Caco-2 (cell line): ENCODE results near the gene MAP1A. TPM values are rescaled to one million over a fixed set of nuclear protein-coding genes. Genes with fewer than 3 reads are reported as not detected.
"Not testable (repeated sequence)": the region's sequence is repeated elsewhere in the genome, so short reads cannot be mapped to it uniquely, and the experiment has no call there.

Source experiments
- BruUV-seq: library from RNA; stranded (reverse); fragments of 400-500 nt; replicated peaks from 2 replicates; lab custom pipeline; 2021; lab: Mats Ljungman, UMichigan
- CTCF ChIA-PET: fragments of 300-600 bp; sonication (Branson Sonifier 250); formaldehyde crosslinking; loops from one replicate; lab custom pipeline; 2022; ENCODE audit warnings: antibody characterized with exemption; lab: Charles Lee
- POLR2A ChIA-PET: fragments of 300-600 bp; sonication (Branson Sonifier 250); formaldehyde crosslinking; loops from one replicate; lab custom pipeline; 2022; ENCODE audit warnings: antibody characterized with exemption; lab: Charles Lee
- DNase-seq, 2 experiments: peaks; one replicate each; pipeline versions ENCODE4 v3.0.0 to v3.0.0-alpha.2; 2020 to 2022
- H3K27me3 ChIP-seq: replicated peaks from 2 replicates; pipeline ENCODE4 v1.6.0; 2011; ENCODE audit warnings: low read length; ENCODE audit not compliant: control insufficient read depth, insufficient read depth
- H3K36me3 ChIP-seq: 2 replicates; pipeline ENCODE4 v1.5.1; 2011; ENCODE audit warnings: low read length; ENCODE audit not compliant: control insufficient read depth, insufficient read depth
- H3K4me1 ChIP-seq: fragments of 250-450 bp; sonication (Bioruptor Pico); 2 replicates; pipeline ENCODE4 v1.5.1; 2020; ENCODE audit warnings: mild to moderate bottlenecking
- H3K4me3 ChIP-seq: 2 replicates; pipeline ENCODE4 v1.5.1; 2011; ENCODE audit warnings: low read depth, mild to moderate bottlenecking, control low read depth, low read length
- H3K9me3 ChIP-seq: fragments of 250-450 bp; sonication (Bioruptor Pico); 2 replicates; pipeline ENCODE4 v1.5.1; 2020; ENCODE audit warnings: mild to moderate bottlenecking, moderate library complexity
- H3K27ac Mint-ChIP-seq: one replicate; pipeline ENCODE4 v1.8.0; 2022; ENCODE audit warnings: mixed read lengths; ENCODE audit not compliant: unreplicated experiment
- H3K27me3 Mint-ChIP-seq: one replicate; pipeline ENCODE4 v1.8.0; 2022; ENCODE audit warnings: mixed read lengths; ENCODE audit not compliant: insufficient read depth, unreplicated experiment
- H3K36me3 Mint-ChIP-seq: one replicate; pipeline ENCODE4 v1.8.0; 2022; ENCODE audit warnings: mild to moderate bottlenecking, mixed read lengths; ENCODE audit not compliant: insufficient read depth, unreplicated experiment
- H3K4me1 Mint-ChIP-seq: one replicate; pipeline ENCODE4 v1.8.0; 2022; ENCODE audit warnings: low read depth, mixed read lengths; ENCODE audit not compliant: unreplicated experiment
- H3K4me3 Mint-ChIP-seq: one replicate; pipeline ENCODE4 v1.8.0; 2022; ENCODE audit warnings: mild to moderate bottlenecking, moderate library complexity, mixed read lengths; ENCODE audit not compliant: unreplicated experiment
- H3K9me3 Mint-ChIP-seq: one replicate; pipeline ENCODE4 v1.8.0; 2022; ENCODE audit warnings: mixed read lengths; ENCODE audit not compliant: unreplicated experiment
- CTCF ChIP-seq, 2 experiments: fragments of 200-600 bp in 1 of 2; IDR thresholded peaks; 1 replicate in 1 of 2; 2 replicates in 1 of 2; pipeline versions ENCODE4 v1.5.1 to v1.8.0; 2011 to 2022; ENCODE audit warnings: antibody characterized with exemption in 1 of 2, control low read depth in 1 of 2, inconsistent platforms in 1 of 2, low read depth in 1 of 2, low read length in 1 of 2, mild to moderate bottlenecking in 1 of 2, moderate library complexity in 1 of 2; ENCODE audit not compliant: insufficient read depth in 1 of 2, severe bottlenecking in 1 of 2, unreplicated experiment in 1 of 2
- intact Hi-C: fragments of 100-400 bp; cut with micrococcal nuclease; formaldehyde crosslinking; loops from one replicate; pipeline ENCODE4 v1.10.0; 2022; ENCODE audit not compliant: unreplicated experiment
- total RNA-seq: library from RNA; stranded (reverse); gene quantifications from 2 replicates; pipeline ENCODE4 v1.2.3, GENCODE V29; 2022

MAP1A gene
- total RNA-seq, 1 experiment from 2014 or later, result 0.84 TPM

- TF ChIP-seq CTCF (IDR thresholded peaks at IDR 0.05; ENCODE audit: insufficient read depth in 1 of 2, low read depth in 1 of 2, low read length in 1 of 2, severe bottlenecking in 1 of 2, unreplicated experiment in 1 of 2), result no peak
- H3K4me1 ChIP-seq, result no peaks in the 10 kb centered on the region
- intact Hi-C loops, result no loop called here
- peaks cover 1% of the 10 kb centered on the region; the same call in 1 of the 2 replicates for H3K36me3 ChIP-seq
- Mint-ChIP-seq H3K9me3 (no peaks in the 10 kb centered on the region), H3K4me3 (no peak overlapping the region), H3K36me3 (no peaks in the 10 kb centered on the region), H3K4me1 (no peaks in the 10 kb centered on the region), H3K27ac (no peak overlapping the region), H3K27me3 (no peaks in the 10 kb centered on the region)
- H3K4me3 ChIP-seq, result no peak overlapping the region
- CTCF ChIA-PET, result no interaction called here
- no TSS peak for BruUV-seq
- DNase-seq, result no peak
- no peaks in the 10 kb centered on the region for H3K27me3 ChIP-seq
- H3K9me3 ChIP-seq, result peaks cover 4% of the 10 kb centered on the region
- POLR2A ChIA-PET, result no interaction called here
These were observed 34.8 kb downstream of the MAP1A start for GRCh38 chr15:43552256-43552655.

GRCh38 chr15:43552986-43553385 lies 35.6 kb downstream of the MAP1A start:
- Mint-ChIP-seq H3K4me1 (no peaks in the 10 kb centered on the region), H3K27me3 (no peaks in the 10 kb centered on the region), H3K4me3 (no peak overlapping the region), H3K36me3 (no peaks in the 10 kb centered on the region), H3K27ac (no peak overlapping the region), H3K9me3 (no peaks in the 10 kb centered on the region)
- H3K9me3 ChIP-seq, result no peaks in the 10 kb centered on the region
- ChIA-PET CTCF (no interaction called here), POLR2A (no interaction called here)
- peaks cover 1% of the 10 kb centered on the region; the same call in 1 of the 2 replicates for H3K36me3 ChIP-seq
- intact Hi-C loops, result no loop called here
- no TSS peak for BruUV-seq
- H3K27me3 ChIP-seq, result no peaks in the 10 kb centered on the region
- no peak overlapping the region for H3K4me3 ChIP-seq
- no peaks in the 10 kb centered on the region for H3K4me1 ChIP-seq
- DNase-seq, result no peak
- no peak for TF ChIP-seq CTCF (IDR thresholded peaks at IDR 0.05; ENCODE audit: insufficient read depth in 1 of 2, low read depth in 1 of 2, low read length in 1 of 2, severe bottlenecking in 1 of 2, unreplicated experiment in 1 of 2)

- H3K36me3 ChIP-seq, H3K36me3 Mint-ChIP-seq, H3K4me3 ChIP-seq, H3K4me1 ChIP-seq, H3K9me3 Mint-ChIP-seq, H3K4me1 Mint-ChIP-seq, intact Hi-C loops, BruUV-seq, H3K27me3 ChIP-seq, POLR2A ChIA-PET, CTCF ChIA-PET, H3K27ac Mint-ChIP-seq, DNase-seq, H3K27me3 Mint-ChIP-seq, H3K4me3 Mint-ChIP-seq, H3K9me3 ChIP-seq: not testable (repeated sequence)
These were observed 45.3 kb downstream of the MAP1A start for GRCh38 chr15:43562753-43563152.

GRCh38 chr15:43563793-43564192 lies 46.4 kb downstream of the MAP1A start:
- H3K36me3 ChIP-seq, H3K27me3 Mint-ChIP-seq, H3K27me3 ChIP-seq, H3K9me3 ChIP-seq, H3K4me3 ChIP-seq, H3K4me3 Mint-ChIP-seq, H3K4me1 Mint-ChIP-seq, CTCF ChIA-PET, H3K27ac Mint-ChIP-seq, DNase-seq, H3K9me3 Mint-ChIP-seq, intact Hi-C loops, BruUV-seq, POLR2A ChIA-PET, H3K36me3 Mint-ChIP-seq, H3K4me1 ChIP-seq: not testable (repeated sequence)

- H3K4me3 ChIP-seq, POLR2A ChIA-PET, H3K4me1 Mint-ChIP-seq, H3K27ac Mint-ChIP-seq, intact Hi-C loops, CTCF ChIA-PET, DNase-seq, H3K9me3 ChIP-seq, H3K4me1 ChIP-seq, H3K36me3 ChIP-seq, H3K36me3 Mint-ChIP-seq, BruUV-seq, H3K4me3 Mint-ChIP-seq, H3K27me3 Mint-ChIP-seq, H3K27me3 ChIP-seq, H3K9me3 Mint-ChIP-seq: not testable (repeated sequence)
These were observed 49.2 kb downstream of the MAP1A start for GRCh38 chr15:43566615-43567014.

- POLR2A ChIA-PET, BruUV-seq: not testable (repeated sequence)
These were observed 57.2 kb downstream of the MAP1A start for GRCh38 chr15:43574607-43575006.

More at GRCh38 chr15:43574607-43575006, 57.2 kb downstream of the MAP1A start:
- H3K27me3 Mint-ChIP-seq, CTCF ChIA-PET, H3K4me1 ChIP-seq, H3K36me3 ChIP-seq, DNase-seq, H3K4me3 ChIP-seq, H3K4me1 Mint-ChIP-seq, H3K27ac Mint-ChIP-seq, H3K36me3 Mint-ChIP-seq, H3K4me3 Mint-ChIP-seq, H3K27me3 ChIP-seq, H3K9me3 ChIP-seq, intact Hi-C loops, H3K9me3 Mint-ChIP-seq: not testable (repeated sequence)
